Choroid plexus epithelial cell (primary cell): ENCODE results near the gene WNK2.

Experiments
- DNase-seq: peaks from one replicate; pipeline ENCODE4 v3.0.0-alpha.2; 2010; ENCODE audit warnings: low read depth
- H3K4me3 ChIP-seq: 2 replicates; pipeline ENCODE4 v1.5.1; 2011; ENCODE audit warnings: low read depth, mild to moderate bottlenecking, control low read depth, low read length, moderate library complexity
- CTCF ChIP-seq: conservative IDR thresholded peaks from 2 replicates; pipeline ENCODE4 v1.5.1; 2011; ENCODE audit warnings: low read depth, mild to moderate bottlenecking, control low read depth, inconsistent platforms, low read length, moderate library complexity

The WNK2 gene

GRCh38 chr9:93203718-93204469 is 20.0 kb downstream of the WNK2 start:
- no peak overlapping the region for H3K4me3 ChIP-seq
- DNase-seq = no peak
- no peak for TF ChIP-seq CTCF

- H3K4me3 ChIP-seq = no peak overlapping the region
- DNase-seq = no peak
- TF ChIP-seq CTCF = no peak
Measured at GRCh38 chr9:93204470-93205043, 20.6 kb downstream of the WNK2 start.

- H3K4me3 ChIP-seq = no peak overlapping the region
- TF ChIP-seq CTCF = no peak
- DNase-seq = peak; percentile 49
Measured at GRCh38 chr9:93205045-93205768, 21.3 kb downstream of the WNK2 start.

- H3K4me3 ChIP-seq = no peak overlapping the region
- TF ChIP-seq CTCF = no peak
- DNase-seq = no peak
Measured at GRCh38 chr9:93205896-93206575, 22.1 kb downstream of the WNK2 start.

- H3K4me3 ChIP-seq = no peak overlapping the region
- no peak for TF ChIP-seq CTCF
- DNase-seq = no peak
Measured at GRCh38 chr9:93206576-93207155, 22.7 kb downstream of the WNK2 start.

GRCh38 chr9:93207326-93207814 is 23.4 kb downstream of the WNK2 start:
- DNase-seq = peak; percentile 73
- H3K4me3 ChIP-seq = no peak overlapping the region
- no peak for TF ChIP-seq CTCF
